Measurements from ENCODE around the gene TRMT61B. TPM values are rescaled to one million over a fixed set of nuclear protein-coding genes. Genes with fewer than 3 reads are reported as not detected.
A peak's percentile ranks its signal among the peaks of the same experiment; 100 is the strongest.

Gene TRMT61B
- total and polyA plus RNA-seq, 2 of the 13 experiments (the other 11 are each of a cell fraction or from before 2014, with no cell fraction given), result 19.7 to 23.5 TPM

- TF ChIP-seq ZNF362 (CRISPR knock-in tag; IDR thresholded peaks at IDR 0.05; ENCODE audit: borderline replicate concordance) (peak; percentile 77; the same call in 1 of the 2 replicates), JUN (CRISPR knock-in tag; IDR thresholded peaks at IDR 0.05) (no peak), HNRNPLL (IDR thresholded peaks at IDR 0.05; ENCODE audit: low read depth, low read length, poor library complexity, severe bottlenecking) (peak; percentile 95), SP5 (CRISPR knock-in tag; IDR thresholded peaks at IDR 0.05; ENCODE audit: borderline replicate concordance, low read depth) (peak; percentile 85), ZNF75D (CRISPR knock-in tag; IDR thresholded peaks at IDR 0.05; ENCODE audit: borderline replicate concordance) (no peak), SRSF1 (optimal IDR thresholded peaks at IDR 0.05; ENCODE audit: low read depth, low read length) (peak; percentile 26), MBNL3 (CRISPR knock-in tag; conservative IDR thresholded peaks at IDR 0.05) (no peak), ZNF710 (CRISPR knock-in tag; IDR thresholded peaks at IDR 0.05; ENCODE audit: borderline replicate concordance) (peak; percentile 75; the same call in 1 of the 2 replicates), ZMYM2 (CRISPR knock-in tag; IDR thresholded peaks at IDR 0.05) (peak; percentile 81; the same call in 1 of the 2 replicates), WIZ (CRISPR knock-in tag; IDR thresholded peaks at IDR 0.05) (no peak), ZNF138 (CRISPR knock-in tag; IDR thresholded peaks at IDR 0.05; ENCODE audit: low read depth) (peak; percentile 72; the same call in 1 of the 2 replicates), E2F1 (CRISPR knock-in tag; IDR thresholded peaks at IDR 0.05) (peak; percentile 90), ZNF33A (CRISPR knock-in tag; IDR thresholded peaks at IDR 0.05; ENCODE audit: borderline replicate concordance) (no peak), ATM (IDR thresholded peaks at IDR 0.05; ENCODE audit: borderline replicate concordance) (no peak), SMAD1 (CRISPR knock-in tag; IDR thresholded peaks at IDR 0.05; ENCODE audit: borderline replicate concordance, low read depth) (peak; percentile 99), CENPT (CRISPR knock-in tag; IDR thresholded peaks at IDR 0.05; ENCODE audit: low read depth) (peak; percentile 60; the same call in 1 of the 2 replicates), ZSCAN29 (CRISPR knock-in tag; conservative IDR thresholded peaks at IDR 0.05) (0 out of 2 replicates have a peak, but pooled peaks have one; percentile 80), ZNF501 (CRISPR knock-in tag; IDR thresholded peaks at IDR 0.05) (peak; percentile 98), ISL2 (CRISPR knock-in tag; IDR thresholded peaks at IDR 0.05) (peak; percentile 90), MAFF (IDR thresholded peaks at IDR 0.05; ENCODE audit: low read depth, low read length) (no peak; the same call in 1 of the 2 replicates), KLF12 (CRISPR knock-in tag; IDR thresholded peaks at IDR 0.05; ENCODE audit: borderline replicate concordance) (peak; percentile 72; the same call in 1 of the 2 replicates), TCF7 (IDR thresholded peaks at IDR 0.05; ENCODE audit: low read depth) (no peak), FOXK1 (CRISPR knock-in tag; IDR thresholded peaks at IDR 0.05; ENCODE audit: borderline replicate concordance, low read depth) (peak; percentile 100), MTF1 (CRISPR knock-in tag; IDR thresholded peaks at IDR 0.05) (no peak)
- TF ChIP-seq, protein P1, sequence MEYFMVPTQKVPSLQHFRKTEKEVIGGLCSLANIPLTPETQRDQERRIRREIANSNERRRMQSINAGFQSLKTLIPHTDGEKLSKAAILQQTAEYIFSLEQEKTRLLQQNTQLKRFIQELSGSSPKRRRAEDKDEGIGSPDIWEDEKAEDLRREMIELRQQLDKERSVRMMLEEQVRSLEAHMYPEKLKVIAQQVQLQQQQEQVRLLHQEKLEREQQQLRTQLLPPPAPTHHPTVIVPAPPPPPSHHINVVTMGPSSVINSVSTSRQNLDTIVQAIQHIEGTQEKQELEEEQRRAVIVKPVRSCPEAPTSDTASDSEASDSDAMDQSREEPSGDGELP (IDR thresholded peaks at IDR 0.05; ENCODE audit: borderline replicate concordance, low read depth), result peak; percentile 75; the same call in 1 of the 2 replicates
These were observed at the start of gene TRMT61B (continued) for GRCh38 chr2:28870146-28870891.
